Urothelium cell line (cell line): ENCODE data around the gene TOGARAM2.

Experiments
- DNase-seq: peaks from one replicate; pipeline ENCODE4 v3.0.0; 2011; ENCODE audit warnings: low spot score, mixed read lengths
- FAIRE-seq: peaks from 2 replicates; lab custom pipeline; 2011; peaks lifted over from hg19 to GRCh38; lab: Jason Lieb, UNC

Gene TOGARAM2

GRCh38 chr2:29016504-29016903 is 35.4 kb downstream of the TOGARAM2 start:
- DNase-seq (no peak), FAIRE-seq (no peak)

- DNase-seq (no peak), FAIRE-seq (peak; percentile 52)
Observed at GRCh38 chr2:29017716-29018435, 36.8 kb downstream of the TOGARAM2 start.

GRCh38 chr2:29021886-29022285 is 40.8 kb downstream of the TOGARAM2 start:
- DNase-seq (no peak), FAIRE-seq (no peak)

- FAIRE-seq (no peak), DNase-seq (no peak)
Observed at GRCh38 chr2:29022679-29023078, 41.6 kb downstream of the TOGARAM2 start.

GRCh38 chr2:29023188-29023587 is 42.1 kb downstream of the TOGARAM2 start:
- no peak for FAIRE-seq
- no peak for DNase-seq

- DNase-seq (no peak), FAIRE-seq (no peak)
Observed at GRCh38 chr2:29024882-29025430, 43.9 kb downstream of the TOGARAM2 start.

GRCh38 chr2:29025711-29026110 is 44.6 kb downstream of the TOGARAM2 start:
- FAIRE-seq (no peak), DNase-seq (no peak)

- FAIRE-seq (peak; percentile 13), DNase-seq (no peak)
Observed at GRCh38 chr2:29031046-29031445, 49.9 kb downstream of the TOGARAM2 start.

GRCh38 chr2:29032189-29032588 is 51.1 kb downstream of the TOGARAM2 start:
- FAIRE-seq (no peak), DNase-seq (no peak)

- FAIRE-seq (peak; percentile 87), DNase-seq (peak; percentile 91)
Observed at GRCh38 chr2:29033172-29033571, 52.1 kb downstream of the TOGARAM2 start.

- DNase-seq (peak; percentile 60), FAIRE-seq (no peak)
Observed at GRCh38 chr2:29033656-29034055, 52.6 kb downstream of the TOGARAM2 start.

GRCh38 chr2:29035016-29035745 is 54.1 kb downstream of the TOGARAM2 start:
- DNase-seq (no peak), FAIRE-seq (no peak)

- FAIRE-seq (no peak), DNase-seq (no peak)
Observed at GRCh38 chr2:29039718-29040480, 58.8 kb downstream of the TOGARAM2 start.

GRCh38 chr2:29040552-29040951 is 59.5 kb downstream of the TOGARAM2 start:
- DNase-seq (no peak), FAIRE-seq (no peak)

- FAIRE-seq (no peak), DNase-seq (no peak)
Observed at GRCh38 chr2:29041161-29041660, 60.1 kb downstream of the TOGARAM2 start.

- FAIRE-seq (peak; percentile 17), DNase-seq (no peak)
Observed at GRCh38 chr2:29042561-29043075, 61.5 kb downstream of the TOGARAM2 start.

GRCh38 chr2:29044459-29044858 is 63.4 kb downstream of the TOGARAM2 start:
- no peak for DNase-seq
- FAIRE-seq, result no peak

- FAIRE-seq, result no peak
- no peak for DNase-seq
Observed at GRCh38 chr2:29046321-29046720, 65.2 kb downstream of the TOGARAM2 start.

- FAIRE-seq (no peak), DNase-seq (no peak)
Observed at GRCh38 chr2:29047083-29047845, 66.2 kb downstream of the TOGARAM2 start.

- no peak for FAIRE-seq
- no peak for DNase-seq
Observed at GRCh38 chr2:29050591-29050990, 69.5 kb downstream of the TOGARAM2 start.
